ENCODE measurements around the gene UBE2D2.

The UBE2D2 gene

DNA sequence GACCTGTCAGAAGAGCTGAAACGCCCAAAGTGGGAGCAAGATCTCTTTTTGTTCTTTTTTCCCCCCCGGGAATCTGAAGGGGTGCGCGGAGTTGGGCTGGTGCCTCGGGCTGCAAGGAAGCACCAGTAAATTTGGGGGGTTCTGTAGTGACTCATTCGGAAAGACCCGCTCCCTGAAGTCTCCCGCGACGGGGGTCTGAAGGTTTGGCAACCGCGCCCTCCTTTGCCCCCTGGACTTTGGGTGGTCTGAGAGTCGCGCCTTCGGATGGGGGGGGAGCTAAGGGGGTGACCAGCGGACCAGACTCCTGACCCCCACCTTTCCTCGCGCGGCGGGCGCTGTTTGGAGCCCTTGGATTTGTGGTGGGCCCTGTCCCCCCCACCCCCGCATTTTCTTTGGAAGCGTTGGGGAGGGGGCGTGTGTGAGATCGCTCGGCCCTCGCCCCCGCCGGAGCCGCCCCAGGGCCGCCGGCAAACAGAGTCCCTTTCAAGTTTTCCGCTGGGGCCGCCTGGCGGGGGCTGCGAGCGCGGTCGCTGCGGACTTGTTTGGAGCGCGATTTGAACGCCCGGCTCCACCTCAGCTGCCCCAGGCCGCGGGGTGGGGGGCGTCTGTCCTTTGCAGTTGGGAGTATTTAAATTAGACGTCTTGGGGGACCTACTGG, 89.0 kb downstream of the UBE2D2 start:
- WGBS, 2 donors (ENCODE audit: extremely low coverage in 2 of 2, insufficient read length in 2 of 2, insufficient replicate concordance in 1 of 2): no CpG with 5 or more reads among the region's 48 CpGs
- peak overlapping the region; percentile 88 for H2AK5ac ChIP-seq (ENCODE audit: low read depth, low read length)

DNA sequence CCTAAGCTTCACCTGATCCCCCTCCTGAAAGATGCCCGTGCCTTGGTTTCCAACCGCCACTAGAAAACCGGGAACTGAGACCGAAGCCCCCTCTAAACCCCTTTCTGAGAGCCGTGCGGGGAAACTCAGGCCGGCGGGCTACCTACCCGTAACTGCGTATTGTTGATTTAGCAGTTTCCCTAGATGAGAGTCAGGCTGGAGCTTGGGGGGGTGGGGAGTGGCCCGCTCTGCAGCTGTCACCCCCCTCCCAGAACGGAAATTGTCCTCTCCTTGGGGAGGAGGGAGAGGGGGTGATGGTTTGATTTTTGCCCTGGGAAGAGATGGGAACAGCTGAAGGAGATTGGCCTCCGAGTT, 89.5 kb downstream of the UBE2D2 start:
- H3K4me1 ChIP-seq (ENCODE audit: control insufficient read depth in 2 of 2, insufficient read depth in 1 of 2, low read depth in 1 of 2, low read length in 2 of 2): peaks cover 42 to 51% of the 10 kb centered on the region in 2 donors
- peak overlapping the region; percentile 95 for H3K18ac ChIP-seq (ENCODE audit: low read length)
- H2AK5ac ChIP-seq (ENCODE audit: low read depth, low read length): peak overlapping the region; percentile 88
- H2BK5ac ChIP-seq (ENCODE audit: low read length): peak overlapping the region; percentile 79
- peaks cover 0 to 20% (median 0%) of the 10 kb centered on the region in 3 experiments for H3K27me3 ChIP-seq (ENCODE audit: control insufficient read depth in 3 of 3, insufficient read depth in 3 of 3, low read depth in 1 of 3, low read length in 3 of 3)
- H4K91ac ChIP-seq (ENCODE audit: low read depth, low read length, poor library complexity): no peak overlapping the region
- peak overlapping the region; percentile 69 for H2BK120ac ChIP-seq (ENCODE audit: low read depth, low read length)
- H2AFZ ChIP-seq (ENCODE audit: low read length): no peak overlapping the region
- H3K36me3 ChIP-seq (replicated peaks in 1 of 2; ENCODE audit: control insufficient read depth in 2 of 2, insufficient read depth in 2 of 2, low read length in 2 of 2): peaks cover 0 to 6% of the 10 kb centered on the region in 2 donors
- H3K27ac ChIP-seq (replicated peaks; ENCODE audit: low read length): peak overlapping the region; percentile 81
- H3K14ac ChIP-seq (ENCODE audit: low read length): no peak overlapping the region
- DNase-seq (ENCODE audit: low spot score): no peak
- H3K9ac ChIP-seq (ENCODE audit: low read depth, low read length, poor library complexity): peak overlapping the region; percentile 85
- H2BK15ac ChIP-seq (ENCODE audit: low read length): peak overlapping the region; percentile 62
- no peak overlapping the region for H4K8ac ChIP-seq (ENCODE audit: low read depth, low read length)
- H3K23ac ChIP-seq (ENCODE audit: low read depth, low read length, poor library complexity): peak overlapping the region; percentile 74
- peak overlapping the region; percentile 85 for H2BK12ac ChIP-seq (ENCODE audit: low read length)
- no CpG with 5 or more reads among the region's 13 CpGs for WGBS, 2 donors (ENCODE audit: extremely low coverage in 2 of 2, insufficient read length in 2 of 2, insufficient replicate concordance in 1 of 2)
- H3K79me1 ChIP-seq (ENCODE audit: low read depth, low read length): peaks cover 17% of the 10 kb centered on the region
- no peaks in the 10 kb centered on the region for H3K9me3 ChIP-seq (replicated peaks in 1 of 2; ENCODE audit: control insufficient read depth in 2 of 2, insufficient read depth in 1 of 2, low read depth in 1 of 2, low read length in 2 of 2)
- H3K4me3 ChIP-seq (ENCODE audit: low read length in 2 of 2): peak overlapping the region; percentile 88 to 90
- peak overlapping the region; percentile 85 for H3K4ac ChIP-seq (ENCODE audit: low read length)
- H3K4me2 ChIP-seq (ENCODE audit: insufficient read depth, low read length, poor library complexity, severe bottlenecking): peak overlapping the region; percentile 99

More for the DNA sequence above, 89.0 kb downstream of the UBE2D2 start:
- no peak overlapping the region for H3K4ac ChIP-seq (ENCODE audit: low read length)
- no peak overlapping the region for H2AFZ ChIP-seq (ENCODE audit: low read length)
- DNase-seq (ENCODE audit: low spot score): no peak
- peaks cover 0 to 23% (median 0%) of the 10 kb centered on the region in 3 experiments for H3K27me3 ChIP-seq (ENCODE audit: control insufficient read depth in 3 of 3, insufficient read depth in 3 of 3, low read depth in 1 of 3, low read length in 3 of 3)
- H2BK5ac ChIP-seq (ENCODE audit: low read length): peak overlapping the region; percentile 66
- H2BK12ac ChIP-seq (ENCODE audit: low read length): no peak overlapping the region
- no peak overlapping the region for H4K91ac ChIP-seq (ENCODE audit: low read depth, low read length, poor library complexity)
- H3K9ac ChIP-seq (ENCODE audit: low read depth, low read length, poor library complexity): peak overlapping the region; percentile 66
- H3K4me3 ChIP-seq (ENCODE audit: low read length in 2 of 2): peak overlapping the region; percentile 88 to 90
- H3K4me1 ChIP-seq (ENCODE audit: control insufficient read depth in 2 of 2, insufficient read depth in 1 of 2, low read depth in 1 of 2, low read length in 2 of 2): peaks cover 40 to 48% of the 10 kb centered on the region in 2 donors
- H3K4me2 ChIP-seq (ENCODE audit: insufficient read depth, low read length, poor library complexity, severe bottlenecking): peak overlapping the region; percentile 99
- H3K23ac ChIP-seq (ENCODE audit: low read depth, low read length, poor library complexity): no peak overlapping the region
- peak overlapping the region; percentile 81 for H3K27ac ChIP-seq (replicated peaks; ENCODE audit: low read length)
- H3K18ac ChIP-seq (ENCODE audit: low read length): peak overlapping the region; percentile 95
- peaks cover 0 to 6% of the 10 kb centered on the region in 2 donors for H3K36me3 ChIP-seq (replicated peaks in 1 of 2; ENCODE audit: control insufficient read depth in 2 of 2, insufficient read depth in 2 of 2, low read length in 2 of 2)
- H2BK120ac ChIP-seq (ENCODE audit: low read depth, low read length): peak overlapping the region; percentile 69
- H3K14ac ChIP-seq (ENCODE audit: low read length): no peak overlapping the region
- no peaks in the 10 kb centered on the region for H3K9me3 ChIP-seq (replicated peaks in 1 of 2; ENCODE audit: control insufficient read depth in 2 of 2, insufficient read depth in 1 of 2, low read depth in 1 of 2, low read length in 2 of 2)
- H3K79me1 ChIP-seq (ENCODE audit: low read depth, low read length): peaks cover 17% of the 10 kb centered on the region
- H4K8ac ChIP-seq (ENCODE audit: low read depth, low read length): no peak overlapping the region
- peak overlapping the region; percentile 62 for H2BK15ac ChIP-seq (ENCODE audit: low read length)

DNA sequence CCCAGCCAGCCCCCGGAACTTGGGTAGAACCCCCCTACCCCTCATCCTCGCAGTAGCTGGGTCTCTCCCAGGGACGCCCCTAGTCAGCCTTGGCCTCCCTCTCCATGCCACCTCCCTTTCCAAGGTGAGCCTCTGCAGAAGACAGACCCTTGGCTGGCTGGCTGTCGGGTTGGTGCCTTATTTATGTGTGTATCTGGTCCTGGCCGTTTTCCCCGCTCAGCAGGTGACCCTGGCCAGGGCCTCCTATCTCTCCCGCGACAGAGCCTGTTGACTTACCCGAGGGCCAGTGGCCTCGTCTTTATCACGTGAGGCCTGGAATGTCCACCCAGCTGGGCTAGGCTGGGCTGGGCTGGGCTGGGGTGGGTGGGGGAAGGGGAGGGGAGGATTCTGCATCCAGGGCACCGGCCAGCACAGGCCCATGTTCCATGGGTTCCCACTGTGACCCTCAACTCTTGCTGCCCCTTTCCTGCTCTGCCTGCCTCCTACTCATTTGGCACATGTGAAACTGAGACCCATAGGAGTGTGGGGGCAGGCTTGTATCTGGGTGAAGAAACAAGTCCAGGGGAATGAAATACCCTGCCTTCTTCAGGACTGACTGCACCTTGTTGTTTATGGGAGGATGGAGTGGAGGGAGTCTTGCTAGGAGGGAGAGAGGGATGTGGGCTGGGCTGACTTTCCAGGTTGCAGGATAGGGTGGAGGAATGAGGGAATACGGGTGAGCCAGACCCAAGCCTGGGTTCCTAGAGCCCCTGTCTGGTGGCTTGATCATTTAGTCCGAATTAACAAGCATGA, 90.1 kb downstream of the UBE2D2 start:
- H4K91ac ChIP-seq (ENCODE audit: low read depth, low read length, poor library complexity): no peak overlapping the region
- H3K14ac ChIP-seq (ENCODE audit: low read length): no peak overlapping the region
- peak overlapping the region; percentile 85 for H2BK12ac ChIP-seq (ENCODE audit: low read length)
- H3K18ac ChIP-seq (ENCODE audit: low read length): peak overlapping the region; percentile 95
- H3K27ac ChIP-seq (replicated peaks; ENCODE audit: low read length): peak overlapping the region; percentile 90
- H3K27me3 ChIP-seq (ENCODE audit: control insufficient read depth in 3 of 3, insufficient read depth in 3 of 3, low read depth in 1 of 3, low read length in 3 of 3): peaks cover 0 to 15% (median 0%) of the 10 kb centered on the region in 3 experiments
- peaks cover 48 to 57% of the 10 kb centered on the region in 2 donors for H3K4me1 ChIP-seq (ENCODE audit: control insufficient read depth in 2 of 2, insufficient read depth in 1 of 2, low read depth in 1 of 2, low read length in 2 of 2)
- peak overlapping the region; percentile 88 for H2AK5ac ChIP-seq (ENCODE audit: low read depth, low read length)
- H2AFZ ChIP-seq (ENCODE audit: low read length): no peak overlapping the region
- H4K8ac ChIP-seq (ENCODE audit: low read depth, low read length): no peak overlapping the region
- peak overlapping the region; percentile 62 for H2BK15ac ChIP-seq (ENCODE audit: low read length)
- H3K9ac ChIP-seq (ENCODE audit: low read depth, low read length, poor library complexity): peak overlapping the region; percentile 85
- H3K4ac ChIP-seq (ENCODE audit: low read length): peak overlapping the region; percentile 85
- H2BK120ac ChIP-seq (ENCODE audit: low read depth, low read length): peak overlapping the region; percentile 69
- peak overlapping the region; percentile 88 to 90 for H3K4me3 ChIP-seq (ENCODE audit: low read length in 2 of 2)
- H2BK5ac ChIP-seq (ENCODE audit: low read length): peak overlapping the region; percentile 79
- peaks cover 0 to 6% of the 10 kb centered on the region in 2 donors for H3K36me3 ChIP-seq (replicated peaks in 1 of 2; ENCODE audit: control insufficient read depth in 2 of 2, insufficient read depth in 2 of 2, low read length in 2 of 2)
- no peaks in the 10 kb centered on the region for H3K9me3 ChIP-seq (replicated peaks in 1 of 2; ENCODE audit: control insufficient read depth in 2 of 2, insufficient read depth in 1 of 2, low read depth in 1 of 2, low read length in 2 of 2)
- H3K23ac ChIP-seq (ENCODE audit: low read depth, low read length, poor library complexity): peak overlapping the region; percentile 74
- peak overlapping the region; percentile 99 for H3K4me2 ChIP-seq (ENCODE audit: insufficient read depth, low read length, poor library complexity, severe bottlenecking)
- DNase-seq (ENCODE audit: low spot score): no peak
- H3K79me1 ChIP-seq (ENCODE audit: low read depth, low read length): peaks cover 19% of the 10 kb centered on the region
- no CpG with 5 or more reads among the region's 14 CpGs for WGBS, 2 donors (ENCODE audit: extremely low coverage in 2 of 2, insufficient read length in 2 of 2, insufficient replicate concordance in 1 of 2)

Data from neuronal stem cell (in vitro differentiated cells).